ENCODE measurements around the gene PRSS38.

Gene PRSS38

GRCh38 chr1:227809026-227809425 is 6.4 kb upstream of the PRSS38 start:
- no peak for DNase-seq (ENCODE audit: low spot score)
- in situ Hi-C loops (cut with MboI; ENCODE audit: low pct_unique_long_range_greater_than_20kb, low sequenced_read_pairs, unreplicated experiment), result no loop called here

GRCh38 chr1:227813962-227814361 is 1.5 kb upstream of the PRSS38 start:
- DNase-seq (ENCODE audit: low spot score), result no peak
- in situ Hi-C loops (cut with MboI; ENCODE audit: low pct_unique_long_range_greater_than_20kb, low sequenced_read_pairs, unreplicated experiment), result no loop called here
- no peak for TF ChIP-seq CTCF (IDR thresholded peaks at IDR 0.05; ENCODE audit: extremely low read depth, insufficient read depth, missing control alignments)

More at GRCh38 chr1:227809026-227809425, 6.4 kb upstream of the PRSS38 start:
- no peak for TF ChIP-seq CTCF (IDR thresholded peaks at IDR 0.05; ENCODE audit: extremely low read depth, insufficient read depth, missing control alignments)

GRCh38 chr1:227816750-227817446 is 1.4 kb downstream of the PRSS38 start:
- in situ Hi-C loops (cut with MboI; ENCODE audit: low pct_unique_long_range_greater_than_20kb, low sequenced_read_pairs, unreplicated experiment), result no loop called here
- DNase-seq (ENCODE audit: low spot score), result no peak
- TF ChIP-seq CTCF (IDR thresholded peaks at IDR 0.05; ENCODE audit: extremely low read depth, insufficient read depth, missing control alignments), result no peak

- TF ChIP-seq CTCF (IDR thresholded peaks at IDR 0.05; ENCODE audit: extremely low read depth, insufficient read depth, missing control alignments), result no peak
- no peak for DNase-seq (ENCODE audit: low spot score)
- in situ Hi-C loops (cut with MboI; ENCODE audit: low pct_unique_long_range_greater_than_20kb, low sequenced_read_pairs, unreplicated experiment), result no loop called here
Observed at GRCh38 chr1:227823537-227823936, 8.1 kb downstream of the PRSS38 start.

GRCh38 chr1:227824204-227824603 is 8.7 kb downstream of the PRSS38 start:
- in situ Hi-C loops (cut with MboI; ENCODE audit: low pct_unique_long_range_greater_than_20kb, low sequenced_read_pairs, unreplicated experiment), result no loop called here
- no peak for DNase-seq (ENCODE audit: low spot score)
- no peak for TF ChIP-seq CTCF (IDR thresholded peaks at IDR 0.05; ENCODE audit: extremely low read depth, insufficient read depth, missing control alignments)

- TF ChIP-seq CTCF (IDR thresholded peaks at IDR 0.05; ENCODE audit: extremely low read depth, insufficient read depth, missing control alignments), result no peak
- no peak for DNase-seq (ENCODE audit: low spot score)
- in situ Hi-C loops (cut with MboI; ENCODE audit: low pct_unique_long_range_greater_than_20kb, low sequenced_read_pairs, unreplicated experiment), result no loop called here
Observed at GRCh38 chr1:227828786-227829185, 13.3 kb downstream of the PRSS38 start.
